HG02759 (cell line): ENCODE measurements around the gene IFT122.
"Not testable (repeated sequence)": the region's sequence is repeated elsewhere in the genome, so short reads cannot be mapped to it uniquely, and the experiment has no call there.

Experiments used
- ATAC-seq: cut with Tn5 transposase; IDR thresholded peaks from one replicate; pipeline ENCODE4 v1.9.1; 2021; ENCODE audit warnings: mild to moderate bottlenecking, moderate library complexity; ENCODE audit not compliant: unreplicated experiment

Gene IFT122

DNA sequence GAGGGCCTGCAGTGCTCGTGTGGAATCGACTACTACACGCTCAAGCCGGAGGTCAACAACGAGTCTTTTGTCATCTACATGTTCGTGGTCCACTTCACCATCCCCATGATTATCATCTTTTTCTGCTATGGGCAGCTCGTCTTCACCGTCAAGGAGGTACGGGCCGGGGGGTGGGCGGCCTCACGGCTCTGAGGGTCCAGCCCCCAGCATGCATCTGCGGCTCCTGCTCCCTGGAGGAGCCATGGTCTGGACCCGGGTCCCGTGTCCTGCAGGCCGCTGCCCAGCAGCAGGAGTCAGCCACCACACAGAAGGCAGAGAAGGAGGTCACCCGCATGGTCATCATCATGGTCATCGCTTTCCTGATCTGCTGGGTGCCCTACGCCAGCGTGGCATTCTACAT is 92.2 kb downstream of the IFT122 start:
- no peak for ATAC-seq

DNA sequence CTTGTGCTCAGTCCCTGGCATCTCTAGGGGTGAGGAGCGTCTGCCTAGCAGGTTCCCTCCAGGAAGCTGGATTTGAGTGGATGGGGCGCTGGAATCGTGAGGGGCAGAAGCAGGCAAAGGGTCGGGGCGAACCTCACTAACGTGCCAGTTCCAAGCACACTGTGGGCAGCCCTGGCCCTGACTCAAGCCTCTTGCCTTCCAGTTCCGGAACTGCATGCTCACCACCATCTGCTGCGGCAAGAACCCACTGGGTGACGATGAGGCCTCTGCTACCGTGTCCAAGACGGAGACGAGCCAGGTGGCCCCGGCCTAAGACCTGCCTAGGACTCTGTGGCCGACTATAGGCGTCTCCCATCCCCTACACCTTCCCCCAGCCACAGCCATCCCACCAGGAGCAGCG is 93.4 kb downstream of the IFT122 start:
- ATAC-seq = no peak

DNA sequence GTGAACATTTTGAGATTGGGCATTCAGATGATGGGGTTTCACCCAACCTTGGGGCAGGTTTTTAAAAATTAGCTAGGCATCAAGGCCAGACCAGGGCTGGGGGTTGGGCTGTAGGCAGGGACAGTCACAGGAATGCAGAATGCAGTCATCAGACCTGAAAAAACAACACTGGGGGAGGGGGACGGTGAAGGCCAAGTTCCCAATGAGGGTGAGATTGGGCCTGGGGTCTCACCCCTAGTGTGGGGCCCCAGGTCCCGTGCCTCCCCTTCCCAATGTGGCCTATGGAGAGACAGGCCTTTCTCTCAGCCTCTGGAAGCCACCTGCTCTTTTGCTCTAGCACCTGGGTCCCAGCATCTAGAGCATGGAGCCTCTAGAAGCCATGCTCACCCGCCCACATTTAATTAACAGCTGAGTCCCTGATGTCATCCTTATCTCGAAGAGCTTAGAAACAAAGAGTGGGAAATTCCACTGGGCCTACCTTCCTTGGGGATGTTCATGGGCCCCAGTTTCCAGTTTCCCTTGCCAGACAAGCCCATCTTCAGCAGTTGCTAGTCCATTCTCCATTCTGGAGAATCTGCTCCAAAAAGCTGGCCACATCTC is 94.5 kb downstream of the IFT122 start:
- ATAC-seq = no peak

DNA sequence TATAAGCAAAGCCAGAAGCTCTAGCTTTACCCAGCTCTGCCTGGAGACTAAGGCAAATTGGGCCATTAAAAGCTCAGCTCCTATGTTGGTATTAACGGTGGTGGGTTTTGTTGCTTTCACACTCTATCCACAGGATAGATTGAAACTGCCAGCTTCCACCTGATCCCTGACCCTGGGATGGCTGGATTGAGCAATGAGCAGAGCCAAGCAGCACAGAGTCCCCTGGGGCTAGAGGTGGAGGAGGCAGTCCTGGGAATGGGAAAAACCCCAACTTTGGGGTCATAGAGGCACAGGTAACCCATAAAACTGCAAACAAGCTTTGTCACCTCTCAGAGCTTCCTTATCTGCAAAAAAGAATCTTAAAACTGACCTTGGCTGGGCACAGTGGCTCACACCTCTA is 95.1 kb downstream of the IFT122 start:
- ATAC-seq = no peak

DNA sequence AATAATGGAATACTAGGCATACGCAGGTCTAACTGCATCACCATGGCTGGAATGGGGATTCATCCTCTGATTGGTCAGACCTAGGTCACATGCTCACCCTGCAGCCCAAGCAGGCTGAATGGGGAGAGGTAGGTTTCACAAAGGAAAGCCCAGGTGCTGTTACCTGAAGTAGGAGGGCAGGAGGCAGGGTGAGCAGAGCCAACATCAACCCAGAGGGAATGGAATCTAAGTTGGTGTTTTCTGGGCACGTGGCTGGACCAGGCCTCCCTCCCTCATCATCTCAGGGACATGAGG is 96.3 kb downstream of the IFT122 start:
- no peak for ATAC-seq

DNA sequence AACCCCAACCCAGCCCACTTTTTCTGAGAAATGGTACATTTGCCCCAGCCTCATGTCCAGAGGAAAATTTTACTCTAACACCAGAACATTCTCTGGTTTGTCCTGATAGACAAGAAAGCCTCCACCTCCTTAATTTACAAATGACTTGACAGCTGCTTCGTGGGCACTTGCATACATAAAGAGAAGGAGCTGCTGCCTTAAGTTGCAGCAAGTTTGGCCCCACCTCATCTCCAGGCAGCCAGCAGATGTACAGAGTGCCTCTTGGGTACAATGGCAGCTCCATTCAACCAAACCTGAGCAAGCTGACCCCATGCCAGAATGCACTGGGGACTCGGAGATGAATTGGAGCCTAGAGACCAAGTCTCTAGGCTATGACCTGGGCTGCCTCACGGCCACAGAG is 96.8 kb downstream of the IFT122 start:
- ATAC-seq = no peak

DNA sequence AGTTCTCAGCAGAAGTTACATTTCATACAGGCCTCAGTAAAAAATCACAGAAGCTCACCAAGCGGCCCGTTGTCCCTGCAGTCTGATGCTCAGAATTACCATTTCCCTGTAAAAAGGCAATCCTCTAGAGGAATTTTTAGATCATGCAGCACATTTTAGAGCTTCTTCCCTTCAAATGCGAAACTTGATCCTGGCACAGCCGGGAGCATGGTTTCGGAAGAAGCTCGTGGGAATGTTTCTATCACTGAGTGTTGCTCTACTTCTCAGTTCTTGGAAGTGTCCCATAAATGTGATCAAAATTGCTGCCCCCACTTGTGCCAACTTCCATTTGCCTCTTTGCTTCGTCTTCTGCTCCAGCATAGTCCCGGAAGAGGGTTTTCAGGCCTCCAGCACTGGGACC is 99.2 kb downstream of the IFT122 start:
- no peak for ATAC-seq

DNA sequence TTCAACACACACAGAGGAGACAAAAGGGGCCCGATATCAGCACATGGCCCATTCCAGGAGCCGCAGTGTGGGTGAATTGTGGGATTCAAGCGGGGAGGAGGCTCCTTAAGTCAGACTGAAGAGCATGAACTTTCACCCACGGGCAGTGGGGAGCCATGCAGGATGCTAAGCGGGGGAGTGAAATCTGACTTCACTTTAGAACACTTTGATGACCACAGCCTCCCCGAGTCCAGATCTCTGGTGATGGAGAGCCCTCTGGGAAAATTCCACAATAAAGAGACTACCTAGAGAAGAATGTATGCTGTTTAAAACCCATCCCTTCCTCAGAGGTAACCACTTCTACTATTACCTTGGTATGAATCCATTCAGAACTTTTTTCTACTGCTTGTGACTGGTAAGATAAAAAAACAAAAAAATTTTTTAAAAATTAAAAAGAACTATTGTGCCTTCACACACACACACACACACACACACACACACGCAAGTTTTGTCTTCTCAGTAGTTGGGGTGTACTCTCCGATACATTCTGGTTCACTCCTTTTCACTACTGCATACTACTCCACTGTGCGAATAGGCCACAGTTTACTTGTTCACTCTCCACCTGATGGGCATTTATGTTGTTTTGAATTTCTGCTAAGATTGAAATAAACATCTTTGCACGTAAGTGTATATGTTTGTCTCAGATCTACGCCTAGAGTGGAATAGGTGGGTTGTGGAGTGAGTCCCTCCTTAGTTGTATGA is 100.9 kb downstream of the IFT122 start:
- ATAC-seq = no peak

DNA sequence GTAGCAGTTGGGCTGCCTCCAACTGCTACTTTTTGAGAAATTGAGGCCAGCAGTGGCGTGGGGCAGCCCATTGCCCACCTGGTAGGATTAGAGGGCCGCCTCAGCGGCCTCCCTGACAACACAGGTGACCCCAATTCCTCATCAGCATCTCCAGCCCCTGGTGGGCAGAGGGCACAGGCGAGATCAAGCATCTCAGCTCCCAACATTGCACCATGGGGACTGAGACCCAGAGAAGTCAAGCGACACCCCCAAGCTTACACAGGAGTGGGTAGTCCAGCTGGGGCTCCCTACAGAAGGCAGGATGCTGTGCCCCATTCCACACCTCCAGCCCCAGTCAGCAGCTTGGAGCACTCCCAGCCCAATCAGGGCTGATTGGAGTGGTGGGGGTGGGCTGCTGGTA is 102.7 kb downstream of the IFT122 start:
- ATAC-seq = no peak

DNA sequence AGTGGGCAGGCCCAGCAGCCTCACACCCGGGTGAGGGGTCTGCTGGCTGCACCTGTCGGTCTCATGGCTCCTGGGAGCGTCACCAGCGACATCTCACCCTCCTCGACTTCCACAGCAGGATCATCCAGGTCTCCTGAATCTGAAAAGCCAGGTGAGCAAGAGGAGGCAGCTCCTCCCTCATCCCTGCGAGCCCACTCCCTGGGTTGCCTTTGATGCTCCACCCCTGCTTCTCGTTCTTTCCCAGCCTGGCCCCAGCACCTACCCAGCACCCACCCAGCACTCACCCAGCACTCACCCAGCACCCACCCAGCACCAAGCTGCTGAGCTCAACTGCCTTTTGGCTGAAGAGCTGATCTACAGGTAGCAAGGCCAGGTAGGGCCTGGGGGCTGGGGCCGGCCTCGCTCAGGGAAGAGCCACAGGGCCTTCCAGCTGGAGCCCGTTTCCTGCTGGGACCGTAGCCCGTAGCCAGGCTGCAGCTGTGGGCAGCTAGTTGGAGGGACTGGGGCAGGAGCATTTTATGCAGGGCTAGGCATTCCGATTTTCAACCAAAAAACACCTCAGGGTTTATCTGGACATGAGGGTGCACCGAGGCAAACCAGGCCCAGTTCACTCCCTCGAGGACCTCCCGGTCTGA is 103.2 kb downstream of the IFT122 start, which contains the start of gene H1-8:
H1-8 (plus strand) TSS at position 20 of the 635 bp plus-strand sequence; CDS start at position 64, 44 bp downstream.
- ATAC-seq = no peak

DNA sequence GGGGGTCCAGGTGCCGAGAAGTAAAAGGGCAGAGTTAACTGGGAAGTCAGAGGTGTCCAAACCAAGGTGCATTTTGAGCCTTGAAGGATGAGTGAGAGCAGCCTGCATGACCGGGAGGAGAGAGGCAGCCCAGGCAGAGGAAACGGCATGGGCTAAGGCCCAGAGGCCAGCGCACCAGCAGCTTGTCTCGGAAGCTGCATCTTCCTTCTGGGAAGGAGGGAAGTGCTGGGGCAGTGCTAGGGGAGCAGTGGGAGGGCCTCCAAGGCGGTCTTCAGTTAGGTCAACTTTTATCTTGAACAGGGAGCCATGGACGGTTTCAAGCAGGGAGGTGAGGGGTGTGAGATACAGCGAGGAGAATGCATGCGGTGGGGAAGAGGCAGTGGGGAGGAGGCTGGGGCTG is 104.0 kb downstream of the IFT122 start:
- ATAC-seq = no peak

DNA sequence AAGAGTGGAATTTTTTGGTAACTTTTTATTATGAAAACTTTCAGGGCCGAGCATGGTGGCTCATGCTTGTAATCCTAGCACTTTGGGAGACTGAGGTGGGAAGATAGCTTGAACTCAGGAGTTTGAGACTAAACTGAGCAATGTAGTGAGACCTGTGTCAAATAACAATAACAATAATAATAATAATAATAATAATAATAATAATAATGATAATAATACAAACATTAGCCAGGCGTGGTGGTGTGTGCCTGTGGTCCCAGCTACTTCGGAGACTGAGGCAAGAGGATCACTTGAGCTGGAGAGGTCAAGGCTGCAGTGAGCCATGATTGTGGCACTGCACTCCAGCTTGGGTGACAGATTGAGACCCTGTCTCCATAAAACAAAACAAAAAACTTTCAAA is 105.9 kb downstream of the IFT122 start:
- not testable (repeated sequence) for ATAC-seq

DNA sequence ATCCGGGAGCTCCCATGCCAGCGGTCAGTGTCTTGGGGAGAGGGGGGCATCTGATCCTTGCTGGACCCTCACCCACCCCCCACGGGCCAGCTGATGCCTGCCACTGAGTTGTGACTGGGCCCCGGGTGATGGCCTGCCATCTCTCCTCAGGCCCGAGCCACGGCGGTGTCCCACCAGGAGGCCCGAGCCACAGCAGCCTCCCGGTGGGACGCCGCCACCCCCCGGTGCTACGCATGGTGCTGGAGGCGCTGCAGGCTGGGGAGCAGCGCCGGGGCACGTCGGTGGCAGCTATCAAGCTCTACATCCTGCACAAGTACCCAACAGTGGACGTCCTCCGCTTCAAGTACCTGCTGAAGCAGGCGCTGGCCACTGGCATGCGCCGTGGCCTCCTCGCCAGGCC is 107.2 kb downstream of the IFT122 start:
- no peak for ATAC-seq

DNA sequence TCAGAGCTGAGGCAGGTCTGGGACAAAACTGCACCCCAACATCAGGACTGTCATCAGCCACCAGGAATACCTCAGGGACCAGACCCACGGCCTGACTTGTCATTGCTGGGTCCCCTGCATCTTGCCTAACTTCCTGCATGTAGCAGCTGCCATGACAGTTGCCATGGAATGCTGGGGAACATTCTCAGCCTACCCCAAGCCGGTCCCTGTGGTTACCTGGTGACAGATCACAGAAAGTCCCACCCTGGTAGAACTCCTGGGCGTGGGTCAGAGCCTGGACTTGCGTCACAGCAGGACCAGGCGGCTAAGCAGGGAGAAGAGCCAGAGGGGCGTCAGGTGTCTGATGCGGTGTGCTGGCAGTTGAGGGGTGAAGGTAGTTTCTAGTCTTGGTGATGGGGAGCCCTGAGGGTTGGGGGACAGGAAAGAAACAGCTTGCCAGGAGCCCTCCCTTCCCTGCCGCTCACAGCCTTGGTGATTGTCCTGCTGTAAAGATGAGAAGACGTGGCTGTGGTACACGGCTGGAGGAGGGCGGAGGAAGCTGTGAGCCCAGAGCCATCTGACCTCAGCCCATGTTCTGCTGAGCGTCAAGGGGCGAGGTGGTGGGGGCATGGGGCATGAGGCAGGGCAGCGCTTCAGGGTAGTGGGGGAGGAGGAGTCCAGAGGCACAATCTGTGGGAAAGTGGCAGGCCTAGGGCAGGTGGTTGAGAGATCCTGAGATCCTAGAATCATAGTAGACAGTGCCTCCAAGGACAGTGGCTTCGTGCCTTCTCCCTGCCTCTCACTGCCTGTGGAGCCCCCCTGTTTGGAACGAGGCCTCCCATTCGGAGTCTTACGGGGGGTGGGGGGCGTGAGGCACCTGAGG is 108.3 kb downstream of the IFT122 start:
- no peak for ATAC-seq

DNA sequence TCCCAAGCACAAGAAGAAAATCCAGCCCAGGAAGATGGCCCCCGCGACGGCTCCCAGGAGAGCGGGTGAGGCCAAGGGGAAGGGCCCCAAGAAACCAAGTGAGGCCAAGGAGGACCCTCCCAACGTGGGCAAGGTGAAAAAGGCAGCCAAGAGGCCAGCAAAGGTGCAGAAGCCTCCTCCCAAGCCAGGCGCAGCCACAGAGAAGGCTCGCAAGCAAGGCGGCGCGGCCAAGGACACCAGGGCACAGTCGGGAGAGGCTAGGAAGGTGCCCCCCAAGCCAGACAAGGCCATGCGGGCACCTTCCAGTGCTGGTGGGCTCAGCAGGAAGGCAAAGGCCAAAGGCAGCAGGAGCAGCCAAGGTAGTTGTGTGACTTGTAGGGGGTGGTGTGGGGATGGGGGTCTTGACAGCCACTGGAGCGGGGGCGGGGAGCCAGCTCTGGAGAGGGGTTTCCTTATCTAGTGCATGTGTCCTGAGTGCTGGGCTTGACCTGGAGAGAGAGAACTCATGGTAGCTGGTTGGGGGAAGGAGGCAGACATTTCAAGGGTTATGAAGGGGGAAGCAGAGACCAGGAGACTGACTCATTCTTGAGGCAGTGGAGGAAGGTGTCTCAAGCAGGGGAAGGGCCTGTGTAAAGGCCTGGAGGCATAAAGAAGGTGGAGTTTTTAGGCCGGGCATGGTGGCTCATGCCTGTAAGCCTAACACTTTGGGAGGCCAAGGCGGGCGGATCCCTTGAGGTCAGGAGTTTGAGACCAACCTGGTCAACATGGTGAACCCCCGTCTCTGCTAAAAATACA is 109.2 kb downstream of the IFT122 start:
- ATAC-seq = no peak

DNA sequence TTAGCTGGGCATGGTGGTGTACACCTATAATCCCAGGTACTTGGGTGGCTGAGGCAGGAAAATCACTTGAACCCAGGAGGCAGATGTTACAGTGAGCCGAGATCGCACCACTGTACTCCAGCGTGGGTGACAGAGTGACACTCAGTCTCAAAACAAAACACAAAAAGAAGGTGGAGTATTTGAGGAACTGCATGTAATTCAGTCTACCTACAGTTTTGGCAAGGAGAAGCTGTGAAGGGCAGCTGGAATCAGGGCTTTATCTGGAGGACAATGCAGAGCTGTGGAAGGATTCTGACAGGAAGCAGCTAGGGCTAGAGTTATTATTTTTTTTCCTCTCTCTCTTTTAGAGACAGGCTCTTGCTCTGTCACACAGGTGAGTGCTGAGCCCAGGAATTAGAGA is 109.8 kb downstream of the IFT122 start:
- no peak for ATAC-seq

DNA sequence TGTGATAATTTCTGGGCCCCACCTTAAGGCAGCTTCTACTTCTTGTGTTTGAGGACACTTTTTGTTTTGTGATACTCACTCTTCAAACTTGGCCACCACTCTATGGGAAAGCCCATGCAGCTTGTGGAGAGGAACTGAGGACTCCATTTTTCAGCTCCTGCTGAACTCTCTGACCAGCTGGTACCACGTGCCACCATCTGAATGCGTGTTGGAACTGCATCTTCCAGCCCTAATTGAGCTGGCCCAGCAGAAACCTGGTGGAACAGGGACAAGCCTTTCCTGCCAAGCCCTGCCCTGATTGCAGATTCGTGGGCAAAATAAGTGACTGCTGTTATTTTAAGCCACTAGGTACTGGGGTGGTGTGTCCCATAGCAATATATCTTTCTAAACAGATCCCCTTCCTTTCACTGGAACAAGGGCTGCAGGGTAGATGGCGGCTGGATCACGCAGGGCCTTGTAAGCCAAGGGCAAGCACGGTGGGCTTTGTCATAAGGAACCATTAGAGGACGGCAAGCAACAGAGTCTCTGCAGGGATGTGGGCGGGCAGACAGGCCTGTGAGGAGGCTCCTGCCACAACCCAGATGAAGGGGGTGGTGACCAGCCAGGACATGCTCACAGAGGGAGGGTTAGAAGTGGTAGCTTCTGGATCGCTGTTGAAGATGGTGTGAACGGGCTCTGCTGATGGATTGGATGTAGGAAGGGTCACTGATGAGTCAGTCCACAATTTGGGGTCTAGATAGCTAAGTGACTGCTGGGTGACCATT is 112.4 kb downstream of the IFT122 start:
- no peak for ATAC-seq

DNA sequence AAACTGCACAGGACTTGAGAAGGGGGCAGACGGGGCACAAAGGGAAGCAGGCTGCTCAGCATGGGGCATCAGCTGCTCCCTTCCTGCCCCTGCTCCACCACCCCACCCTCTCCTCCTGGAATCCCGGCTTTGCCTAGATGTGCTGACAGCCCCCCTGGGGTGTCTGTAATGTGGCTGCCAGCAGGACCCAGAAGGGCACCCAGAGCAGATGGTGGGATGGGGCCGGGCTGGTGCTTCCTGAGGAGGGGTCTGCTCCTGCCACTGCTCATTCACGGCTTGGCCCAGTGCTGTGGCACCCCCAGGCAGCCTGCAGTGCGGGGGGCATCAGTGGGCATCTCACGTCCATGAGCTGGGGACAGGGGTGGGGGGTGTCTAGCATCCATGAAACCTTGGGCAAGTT is 113.1 kb downstream of the IFT122 start:
- ATAC-seq = no peak

DNA sequence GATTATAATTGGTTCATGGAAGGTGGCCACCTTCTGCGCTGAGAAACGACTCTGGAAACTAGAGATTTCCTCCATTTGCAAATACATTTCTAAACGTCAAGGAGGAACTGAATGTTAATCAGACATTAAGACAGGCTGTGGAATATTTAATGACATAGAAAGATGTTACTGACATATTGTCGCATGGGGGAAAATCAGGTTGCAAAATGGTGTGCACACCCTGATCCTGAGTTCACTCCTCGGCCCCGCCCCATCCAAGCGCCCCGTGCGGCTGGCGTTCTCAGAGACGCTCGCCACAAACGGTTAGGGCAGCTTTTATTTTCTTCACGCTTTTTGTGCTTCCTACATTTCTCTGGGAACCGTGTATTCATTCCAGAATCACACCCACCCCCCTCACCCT is 113.7 kb downstream of the IFT122 start:
- no peak for ATAC-seq
